GM20431 (cell line): ENCODE data around the gene SLAMF8.

Experiments
- in situ Hi-C: fragments of 300-500 bp; cut with MseI, MboI; formaldehyde crosslinking; loops from one replicate; pipeline ENCODE4 v1.15.0; 2020; ENCODE audit warnings: low sequenced_read_pairs; ENCODE audit not compliant: unreplicated experiment

SLAMF8 gene

GRCh38 chr1:159866905-159867663 is 40.4 kb downstream of the SLAMF8 start:
- in situ Hi-C loops, result no loop called here

GRCh38 chr1:159867664-159868026 is 41.0 kb downstream of the SLAMF8 start:
- in situ Hi-C loops, result no loop called here

- in situ Hi-C loops, result no loop called here
Measured at GRCh38 chr1:159868766-159869165, 42.1 kb downstream of the SLAMF8 start.

- in situ Hi-C loops, result no loop called here
Measured at GRCh38 chr1:159869173-159869572, 42.5 kb downstream of the SLAMF8 start.

GRCh38 chr1:159869607-159870006 is 42.9 kb downstream of the SLAMF8 start:
- in situ Hi-C loops, result no loop called here

GRCh38 chr1:159870704-159871103 is 44.0 kb downstream of the SLAMF8 start:
- in situ Hi-C loops, result no loop called here

GRCh38 chr1:159872891-159873290 is 46.2 kb downstream of the SLAMF8 start:
- in situ Hi-C loops, result no loop called here

GRCh38 chr1:159873530-159874143 is 47.0 kb downstream of the SLAMF8 start:
- in situ Hi-C loops, result no loop called here

GRCh38 chr1:159877695-159878444 is 51.2 kb downstream of the SLAMF8 start:
- in situ Hi-C loops, result no loop called here

- in situ Hi-C loops, result no loop called here
Measured at GRCh38 chr1:159879136-159879535, 52.5 kb downstream of the SLAMF8 start.

- in situ Hi-C loops, result no loop called here
Measured at GRCh38 chr1:159879977-159880376, 53.3 kb downstream of the SLAMF8 start.

GRCh38 chr1:159880430-159880829 is 53.8 kb downstream of the SLAMF8 start:
- in situ Hi-C loops, result no loop called here

GRCh38 chr1:159881622-159882526 is 55.2 kb downstream of the SLAMF8 start:
- in situ Hi-C loops, result no loop called here

- in situ Hi-C loops, result no loop called here
Measured at GRCh38 chr1:159882527-159882862, 55.8 kb downstream of the SLAMF8 start.

GRCh38 chr1:159883134-159883533 is 56.5 kb downstream of the SLAMF8 start:
- in situ Hi-C loops, result no loop called here

- in situ Hi-C loops, result no loop called here
Measured at GRCh38 chr1:159884296-159884695, 57.6 kb downstream of the SLAMF8 start.
